PC-9 (cell line): ENCODE measurements around the gene PGS1.

ENCODE experiments used
- CTCF ChIP-seq: fragments of 200-600 bp; sonication (generic); conservative IDR thresholded peaks from 2 replicates; pipeline ENCODE4 v1.6.1; 2017; ENCODE audit warnings: mixed run types, antibody characterized with exemption, mild to moderate bottlenecking, moderate library complexity
- EZH2 ChIP-seq: fragments of 200-600 bp; sonication (generic); IDR thresholded peaks from 2 replicates; pipeline ENCODE4 v1.8.0; 2017; ENCODE audit warnings: antibody characterized with exemption, low read depth

- TF ChIP-seq CTCF (no peak), EZH2 (no peak)
Observed at GRCh38 chr17:78406396-78406795, 27.9 kb downstream of the PGS1 start.
